Esophagus muscularis mucosa (tissue), 3 donors: ENCODE results near the gene LNPK.

ENCODE experiments used
- CTCF ChIP-seq, 3 experiments: fragments of 200-600 bp in 2 of 3; fragments of 450-650 bp in 1 of 3; sonication (generic) in 2 of 3; IDR thresholded peaks; one replicate each; pipeline ENCODE4 v1.5.1; 2017 to 2019; ENCODE audit warnings: antibody characterized with exemption in 3 of 3, mild to moderate bottlenecking in 2 of 3, moderate library complexity in 1 of 3
- POLR2AphosphoS5 ChIP-seq, 2 donors: sonication (generic); formaldehyde crosslinking; IDR thresholded peaks; one replicate each; pipeline ENCODE4 v1.6.1; 2017; ENCODE audit warnings: antibody characterized with exemption in 2 of 2

GRCh38 chr2:175922160-175922559, 79.9 kb downstream of the LNPK start:
- TF ChIP-seq CTCF (IDR thresholded peaks at IDR 0.05) (no peak), POLR2AphosphoS5 (IDR thresholded peaks at IDR 0.05) (no peak)
